ENCODE data around the gene PTPRH. TPM values are rescaled to one million over a fixed set of nuclear protein-coding genes. Genes with fewer than 3 reads are reported as not detected.

PTPRH gene
- total RNA-seq, 1 donor from 2014 or later, result 1.1 TPM

DNA sequence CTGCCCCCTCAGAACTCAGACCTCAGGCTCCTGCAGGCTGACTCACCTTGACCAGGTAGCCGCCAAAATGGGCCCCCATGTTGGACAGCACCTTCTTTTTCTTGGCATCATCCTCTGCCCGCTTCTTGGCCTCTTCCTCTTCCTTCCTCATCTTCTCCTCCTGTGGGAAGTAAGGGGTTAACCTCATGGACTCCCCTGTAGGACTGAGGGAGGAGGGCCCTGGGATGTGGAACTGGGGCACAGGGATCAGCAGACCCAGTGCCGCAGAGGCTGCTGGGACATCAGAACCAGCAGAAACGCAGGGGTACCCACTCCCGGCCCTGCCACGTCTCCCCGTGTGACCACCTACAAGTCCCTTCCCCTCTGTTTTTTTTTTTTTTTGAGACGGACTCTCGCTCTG is 71.4 kb downstream of the PTPRH start:
- DNase-seq, result no peak
- H3K4me1 ChIP-seq, result peaks cover 13% of the 10 kb centered on the region
- H3K4me3 ChIP-seq, result no peak overlapping the region
- H3K27me3 ChIP-seq (ENCODE audit: low read depth), result peaks cover 73% of the 10 kb centered on the region
- H3K36me3 ChIP-seq, result peaks cover 11% of the 10 kb centered on the region
- no peak for TF ChIP-seq CTCF (IDR thresholded peaks at IDR 0.05; ENCODE audit: borderline replicate concordance)
- H3K9me3 ChIP-seq (replicated peaks), result no peaks in the 10 kb centered on the region
- intact Hi-C loops (cut with micrococcal nuclease), result no loop called here
- no peak overlapping the region for H3K27ac ChIP-seq (replicated peaks)

GRCh38 chr19:55136399-55137102 is 72.8 kb downstream of the PTPRH start:
- H3K36me3 ChIP-seq, result peaks cover 11% of the 10 kb centered on the region
- no peak for TF ChIP-seq CTCF (IDR thresholded peaks at IDR 0.05; ENCODE audit: borderline replicate concordance)
- H3K9me3 ChIP-seq (replicated peaks), result no peaks in the 10 kb centered on the region
- H3K4me1 ChIP-seq, result peaks cover 7% of the 10 kb centered on the region
- intact Hi-C loops (cut with micrococcal nuclease), result no loop called here
- no peak overlapping the region for H3K4me3 ChIP-seq
- DNase-seq, result no peak
- H3K27ac ChIP-seq (replicated peaks), result no peak overlapping the region
- H3K27me3 ChIP-seq (ENCODE audit: low read depth), result peaks cover 61% of the 10 kb centered on the region

GRCh38 chr19:55134736-55135135 is 74.6 kb downstream of the PTPRH start:
- Histone ChIP-seq H3K36me3 (peaks cover 11% of the 10 kb centered on the region), H3K4me1 (no peaks in the 10 kb centered on the region), H3K27ac (replicated peaks) (no peak overlapping the region), H3K9me3 (replicated peaks) (no peaks in the 10 kb centered on the region), H3K4me3 (no peak overlapping the region), H3K27me3 (ENCODE audit: low read depth) (peaks cover 57% of the 10 kb centered on the region)
- TF ChIP-seq CTCF (IDR thresholded peaks at IDR 0.05; ENCODE audit: borderline replicate concordance), result no peak
- no peak for DNase-seq
- intact Hi-C loops (cut with micrococcal nuclease), result no loop called here

GRCh38 chr19:55133639-55134444 is 75.5 kb downstream of the PTPRH start:
- TF ChIP-seq CTCF (IDR thresholded peaks at IDR 0.05; ENCODE audit: borderline replicate concordance), result no peak
- intact Hi-C loops (cut with micrococcal nuclease), result no loop called here
- Histone ChIP-seq H3K4me1 (no peaks in the 10 kb centered on the region), H3K4me3 (no peak overlapping the region), H3K27ac (replicated peaks) (no peak overlapping the region), H3K27me3 (ENCODE audit: low read depth) (peaks cover 54% of the 10 kb centered on the region), H3K36me3 (peaks cover 11% of the 10 kb centered on the region), H3K9me3 (replicated peaks) (no peaks in the 10 kb centered on the region)
- DNase-seq, result no peak

DNA sequence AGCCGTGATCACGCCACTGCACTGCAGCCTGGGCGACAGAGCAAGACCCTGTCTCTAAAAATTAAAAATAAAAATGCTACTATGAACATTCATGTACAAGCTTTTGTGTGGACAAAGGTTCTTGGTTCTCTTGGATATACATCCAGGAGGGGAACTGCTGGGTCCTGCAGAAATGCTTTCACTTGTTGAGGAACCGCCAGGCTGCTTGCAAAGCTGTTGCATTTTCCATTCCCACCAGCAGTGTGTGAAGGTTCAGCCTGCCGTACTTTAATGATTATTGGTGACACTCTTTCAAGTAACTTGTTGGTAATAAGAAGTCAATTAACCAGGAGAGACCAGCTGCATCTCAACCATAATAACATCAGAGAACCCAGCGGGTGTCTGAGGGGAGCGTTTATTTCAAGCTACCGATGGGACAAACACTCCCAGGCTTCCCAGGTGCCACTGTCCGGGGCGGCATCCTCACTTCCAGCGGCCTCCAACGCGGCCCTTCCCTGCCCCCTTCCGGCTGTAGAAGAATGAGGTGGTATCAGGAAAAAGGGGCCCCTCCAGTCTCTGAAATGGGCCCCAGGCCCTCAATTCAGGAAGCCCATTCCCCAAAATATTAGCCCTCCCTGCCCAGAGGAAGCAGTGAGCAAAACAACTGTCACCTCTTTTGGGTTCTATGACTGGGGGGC is 76.7 kb downstream of the PTPRH start:
- peak; percentile 15 for TF ChIP-seq CTCF (IDR thresholded peaks at IDR 0.05; ENCODE audit: borderline replicate concordance)
- Histone ChIP-seq H3K4me1 (no peaks in the 10 kb centered on the region), H3K27me3 (ENCODE audit: low read depth) (peaks cover 42% of the 10 kb centered on the region), H3K27ac (replicated peaks) (no peak overlapping the region), H3K9me3 (replicated peaks) (no peaks in the 10 kb centered on the region), H3K36me3 (peaks cover 11% of the 10 kb centered on the region), H3K4me3 (no peak overlapping the region)
- intact Hi-C loops (cut with micrococcal nuclease), result no loop called here
- DNase-seq, result no peak

Data from left ventricle myocardium inferior (tissue), 1 donor.